ENCODE results near the gene NOL8.

Gene NOL8

GRCh38 chr9:92270511-92270910 is 54.6 kb downstream of the NOL8 start:
- DNase-seq: no peak

- no peak for DNase-seq
These were observed 58.7 kb downstream of the NOL8 start for GRCh38 chr9:92266486-92266885.

DNA sequence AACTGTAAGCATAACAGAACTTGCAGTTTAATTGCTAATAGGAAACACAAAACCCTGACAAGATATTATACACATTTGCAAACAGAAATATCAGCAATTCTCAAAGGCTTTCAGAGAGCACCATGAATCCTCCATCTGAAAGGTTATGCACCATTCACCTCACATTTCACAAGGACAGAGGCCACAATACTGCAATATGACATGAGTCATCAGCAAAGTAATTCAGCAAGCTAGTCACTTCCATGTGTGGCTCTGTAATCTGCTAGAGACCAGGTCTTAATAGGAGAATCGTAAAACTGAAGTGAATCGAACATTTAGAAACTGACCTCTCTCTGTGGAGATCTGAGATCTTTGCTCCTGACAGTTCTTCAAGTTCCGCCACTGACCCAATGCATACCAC is 60.0 kb downstream of the NOL8 start:
- DNase-seq: no peak

DNA sequence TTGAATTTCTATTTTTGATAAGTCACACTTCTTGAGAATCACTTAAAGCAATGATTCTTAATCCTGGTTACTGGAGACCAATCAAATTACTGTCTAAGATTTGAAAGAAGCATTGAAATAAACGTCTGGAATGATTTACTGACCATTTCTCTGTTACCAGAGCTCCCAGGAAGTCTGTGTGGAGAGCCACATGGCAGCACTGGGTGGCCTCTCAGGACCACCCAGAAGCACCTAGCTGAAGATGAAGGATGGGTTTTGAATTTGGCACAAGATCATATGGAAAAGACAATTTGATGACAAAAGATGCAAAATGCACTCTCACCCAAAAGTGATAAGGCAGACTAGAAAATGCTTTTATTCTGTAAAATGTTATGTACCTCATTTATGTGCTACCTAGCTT is 62.0 kb downstream of the NOL8 start:
- no peak for DNase-seq

DNA sequence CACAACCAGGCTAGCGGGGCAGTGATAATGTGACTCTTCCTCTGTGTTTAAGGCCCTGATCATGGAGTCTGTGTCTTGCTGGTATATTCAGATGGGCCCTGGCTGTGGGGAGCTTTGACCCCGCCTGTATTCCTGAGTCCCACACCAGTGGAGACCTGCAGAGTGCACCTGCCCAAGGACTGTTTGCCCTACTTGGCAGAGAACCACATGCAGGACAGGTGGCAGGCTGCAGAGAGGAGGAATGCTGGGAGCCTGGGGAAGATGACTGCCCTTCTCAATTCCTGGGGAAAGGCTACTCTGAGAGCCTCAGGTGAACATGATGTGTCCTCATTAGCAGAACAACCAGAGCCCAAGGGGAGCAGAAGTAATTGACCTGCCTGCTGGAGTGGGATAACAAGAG is 67.8 kb downstream of the NOL8 start:
- DNase-seq: no peak

DNA sequence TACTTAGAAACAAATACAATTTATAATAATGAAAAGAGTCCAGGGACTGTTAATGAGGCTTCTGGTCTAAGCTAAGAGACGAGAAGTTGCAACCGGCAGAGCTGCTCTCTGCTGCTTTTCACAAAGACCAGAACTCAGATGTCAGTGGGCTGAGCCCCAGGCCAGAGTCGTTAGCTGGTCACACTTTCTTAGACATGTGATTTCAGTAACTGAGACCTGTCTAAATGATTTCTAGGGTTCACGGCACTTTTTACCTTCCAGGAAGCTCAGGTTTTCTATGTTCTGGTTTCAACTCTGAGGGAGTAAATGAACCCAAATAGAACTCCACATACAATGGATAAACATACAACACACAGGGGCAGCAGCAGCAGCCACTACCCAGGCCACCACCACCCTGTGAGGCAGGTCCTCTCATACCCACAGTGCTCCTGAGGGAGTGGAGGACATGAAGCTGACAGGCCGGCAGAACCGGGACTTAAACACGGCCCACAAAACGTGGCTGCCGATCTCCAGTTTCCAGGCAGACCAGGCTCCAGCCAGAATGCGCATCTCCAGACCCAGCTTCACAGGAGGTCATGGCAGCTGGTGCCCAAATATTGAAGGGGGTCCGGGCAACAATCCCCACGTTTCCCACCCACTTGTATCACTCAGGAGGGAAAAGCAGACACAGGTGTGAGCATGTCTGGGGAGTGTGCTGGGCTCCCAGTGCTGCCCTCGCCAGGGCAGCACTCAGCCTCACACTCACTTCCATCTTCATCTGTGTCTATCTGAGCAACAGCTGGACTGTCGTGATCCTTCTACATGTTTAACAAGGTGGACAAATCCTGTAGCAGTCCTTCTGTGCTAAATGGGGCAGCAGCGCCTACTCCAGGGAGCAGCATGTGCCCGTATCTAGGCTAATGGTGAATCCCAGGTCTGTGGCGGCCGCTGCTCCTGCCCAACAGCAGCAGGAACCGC is 70.5 kb downstream of the NOL8 start:
- no peak for DNase-seq

DNA sequence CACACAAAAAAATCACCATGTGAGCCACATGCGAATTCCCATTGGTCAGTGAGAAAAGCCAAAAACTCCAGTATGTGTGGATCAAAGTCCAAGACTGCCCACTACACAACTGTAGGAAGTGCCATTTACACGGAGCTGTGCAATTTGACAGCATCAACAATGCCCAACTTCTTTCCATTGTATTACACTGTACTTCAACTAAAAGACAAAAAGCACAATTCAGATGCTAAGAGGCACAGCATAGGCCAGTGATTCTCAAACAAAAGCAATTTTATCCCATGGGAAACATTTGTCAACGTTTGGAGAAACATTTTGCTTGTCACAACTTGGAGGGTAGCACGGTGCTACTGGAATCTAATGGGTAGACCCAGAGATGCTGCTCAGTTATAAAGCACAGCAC is 71.5 kb downstream of the NOL8 start:
- DNase-seq: no peak

GRCh38 chr9:92247981-92248380 is 77.2 kb downstream of the NOL8 start:
- DNase-seq: no peak

Measured in hypothalamus (tissue), 51 donors.